Liver (tissue), 3 donors: ENCODE measurements around the gene IQCH.

ENCODE experiments used
- GABPA ChIP-seq, 2 donors: IDR thresholded peaks in 1 of 2; conservative IDR thresholded peaks in 1 of 2; 2 replicates each; pipeline ENCODE4 v1.6.1; 2016; ENCODE audit warnings: antibody characterized with exemption in 2 of 2, mild to moderate bottlenecking in 1 of 2, moderate library complexity in 1 of 2
- TAF1 ChIP-seq: conservative IDR thresholded peaks from 2 replicates; pipeline ENCODE4 v1.6.1; 2016; ENCODE audit warnings: antibody characterized with exemption, mild to moderate bottlenecking
- ZBTB33 ChIP-seq: IDR thresholded peaks from 2 replicates; pipeline ENCODE4 v1.6.1; 2016; ENCODE audit warnings: antibody characterized with exemption
- TF ChIP-seq, protein P1 (sequence below): fragments of 150-350 bp; IDR thresholded peaks from 2 replicates; pipeline ENCODE4 v1.5.1; 2017; ENCODE audit warnings: improper control_type of control experiment, low read depth, low read length; ENCODE audit not compliant: missing input control
- donor health status: healthy.
- donor health status: healthy.

GRCh38 chr15:67290319-67290718 is 35.7 kb downstream of the IQCH start:
- TF ChIP-seq, protein P1, sequence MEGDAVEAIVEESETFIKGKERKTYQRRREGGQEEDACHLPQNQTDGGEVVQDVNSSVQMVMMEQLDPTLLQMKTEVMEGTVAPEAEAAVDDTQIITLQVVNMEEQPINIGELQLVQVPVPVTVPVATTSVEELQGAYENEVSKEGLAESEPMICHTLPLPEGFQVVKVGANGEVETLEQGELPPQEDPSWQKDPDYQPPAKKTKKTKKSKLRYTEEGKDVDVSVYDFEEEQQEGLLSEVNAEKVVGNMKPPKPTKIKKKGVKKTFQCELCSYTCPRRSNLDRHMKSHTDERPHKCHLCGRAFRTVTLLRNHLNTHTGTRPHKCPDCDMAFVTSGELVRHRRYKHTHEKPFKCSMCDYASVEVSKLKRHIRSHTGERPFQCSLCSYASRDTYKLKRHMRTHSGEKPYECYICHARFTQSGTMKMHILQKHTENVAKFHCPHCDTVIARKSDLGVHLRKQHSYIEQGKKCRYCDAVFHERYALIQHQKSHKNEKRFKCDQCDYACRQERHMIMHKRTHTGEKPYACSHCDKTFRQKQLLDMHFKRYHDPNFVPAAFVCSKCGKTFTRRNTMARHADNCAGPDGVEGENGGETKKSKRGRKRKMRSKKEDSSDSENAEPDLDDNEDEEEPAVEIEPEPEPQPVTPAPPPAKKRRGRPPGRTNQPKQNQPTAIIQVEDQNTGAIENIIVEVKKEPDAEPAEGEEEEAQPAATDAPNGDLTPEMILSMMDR: no peak
- TF ChIP-seq TAF1 (no peak), ZBTB33 (no peak), GABPA (IDR thresholded peaks at IDR 0.05 in 1 of 2, conservative IDR thresholded peaks at IDR 0.05 in 1 of 2) (no peak)
